ENCODE data around the gene GZF1.
A peak's percentile ranks its signal among the peaks of the same experiment; 100 is the strongest.

GZF1 gene

DNA sequence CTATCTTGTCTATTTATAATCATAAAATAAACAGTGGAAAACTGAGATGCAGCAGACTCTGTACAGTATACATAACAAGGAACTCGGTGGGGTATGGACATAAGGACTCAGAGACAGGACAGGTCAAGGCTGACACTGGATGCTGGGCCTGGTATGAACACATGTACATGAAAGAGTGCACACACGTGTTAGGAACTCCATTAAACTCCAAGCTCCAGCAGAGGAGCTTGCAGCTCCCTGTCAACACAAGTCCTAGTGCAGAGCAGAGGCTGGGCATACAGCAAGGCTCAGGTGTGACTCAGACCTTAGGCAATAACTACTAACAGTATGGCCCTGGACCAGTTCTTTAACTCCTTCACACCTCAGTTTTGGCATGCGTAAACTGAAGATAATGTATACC lies 42.2 kb downstream of the GZF1 start:
- Histone ChIP-seq H2AFZ (ENCODE audit: low read depth, low read length) (no peak overlapping the region), H2BK120ac (ENCODE audit: low read depth, low read length) (no peak overlapping the region), H2BK5ac (ENCODE audit: low read depth, low read length, poor library complexity, severe bottlenecking) (no peak overlapping the region)

GRCh38 chr20:23406880-23407279 lies 44.9 kb downstream of the GZF1 start:
- H2BK5ac ChIP-seq (ENCODE audit: low read depth, low read length, poor library complexity, severe bottlenecking): no peak overlapping the region
- H3K79me1 ChIP-seq (replicated peaks; ENCODE audit: low read length, poor library complexity, severe bottlenecking): peaks cover 15% of the 10 kb centered on the region
- no peak overlapping the region for H2BK120ac ChIP-seq (ENCODE audit: low read depth, low read length)
- H3K4me1 ChIP-seq (ENCODE audit: control insufficient read depth, insufficient read depth, low read depth, low read length): peaks cover 3% of the 10 kb centered on the region
- no peak overlapping the region for H3K23ac ChIP-seq (ENCODE audit: low read length in 2 of 2)
- H3K18ac ChIP-seq (ENCODE audit: low read depth in 1 of 2, low read length in 2 of 2): no peak overlapping the region
- H3K9me3 ChIP-seq (ENCODE audit: control insufficient read depth, low read length): no peaks in the 10 kb centered on the region
- no peak overlapping the region for H3K4me2 ChIP-seq (ENCODE audit: low read length, poor library complexity, severe bottlenecking)
- no peak overlapping the region for H2BK12ac ChIP-seq (ENCODE audit: low read length in 2 of 2)
- no peak overlapping the region for H3K27ac ChIP-seq (ENCODE audit: low read length, poor library complexity, severe bottlenecking)
- WGBS: 100% methylated on average over 1 of the region's 1 CpG
- H3K36me3 ChIP-seq (ENCODE audit: control insufficient read depth in 1 of 2, insufficient read depth in 2 of 2, low read depth in 1 of 2, low read length in 2 of 2): peaks cover 0 to 10% of the 10 kb centered on the region in 2 experiments
- H3K14ac ChIP-seq (ENCODE audit: low read length in 2 of 2): no peak overlapping the region
- no peak for DNase-seq
- H3K27me3 ChIP-seq (ENCODE audit: control insufficient read depth in 1 of 2, insufficient read depth in 1 of 2, low read length in 2 of 2): no peaks in the 10 kb centered on the region
- no peak overlapping the region for H2BK15ac ChIP-seq (ENCODE audit: low read depth, poor library complexity, severe bottlenecking)
- H3K4me3 ChIP-seq (ENCODE audit: insufficient read depth in 1 of 2, low read depth in 1 of 2, low read length in 2 of 2): no peak overlapping the region
- H3K9ac ChIP-seq (ENCODE audit: low read length): no peak overlapping the region
- H4K8ac ChIP-seq (ENCODE audit: low read length): no peak overlapping the region
- H2AFZ ChIP-seq (ENCODE audit: low read depth, low read length): no peak overlapping the region
- H3K4ac ChIP-seq (ENCODE audit: low read depth in 1 of 2, low read length in 2 of 2): no peak overlapping the region
- H4K91ac ChIP-seq (ENCODE audit: low read length): no peak overlapping the region
- no peak overlapping the region for H2AK5ac ChIP-seq (ENCODE audit: low read length, severe bottlenecking)

More for the DNA sequence above, 42.2 kb downstream of the GZF1 start:
- Histone ChIP-seq H3K27me3 (ENCODE audit: control insufficient read depth in 1 of 2, insufficient read depth in 1 of 2, low read length in 2 of 2) (no peaks in the 10 kb centered on the region), H3K18ac (ENCODE audit: low read depth in 1 of 2, low read length in 2 of 2) (peak overlapping the region in 1 of 2 experiments; percentile 18), H3K79me1 (replicated peaks; ENCODE audit: low read length, poor library complexity, severe bottlenecking) (peaks cover 27% of the 10 kb centered on the region), H3K36me3 (ENCODE audit: control insufficient read depth in 1 of 2, insufficient read depth in 2 of 2, low read depth in 1 of 2, low read length in 2 of 2) (peaks cover 5 to 26% of the 10 kb centered on the region in 2 experiments), H3K4me2 (ENCODE audit: low read length, poor library complexity, severe bottlenecking) (no peak overlapping the region), H4K8ac (ENCODE audit: low read length) (no peak overlapping the region), H3K4ac (ENCODE audit: low read depth in 1 of 2, low read length in 2 of 2) (no peak overlapping the region), H2BK15ac (ENCODE audit: low read depth, poor library complexity, severe bottlenecking) (no peak overlapping the region), H3K9me3 (ENCODE audit: control insufficient read depth, low read length) (no peaks in the 10 kb centered on the region), H3K4me1 (ENCODE audit: control insufficient read depth, insufficient read depth, low read depth, low read length) (peaks cover 1% of the 10 kb centered on the region), H3K4me3 (ENCODE audit: insufficient read depth in 1 of 2, low read depth in 1 of 2, low read length in 2 of 2) (no peak overlapping the region), H2BK12ac (ENCODE audit: low read length in 2 of 2) (no peak overlapping the region), H3K14ac (ENCODE audit: low read length in 2 of 2) (no peak overlapping the region), H4K91ac (ENCODE audit: low read length) (no peak overlapping the region), H2AK5ac (ENCODE audit: low read length, severe bottlenecking) (no peak overlapping the region), H3K9ac (ENCODE audit: low read length) (no peak overlapping the region), H3K23ac (ENCODE audit: low read length in 2 of 2) (no peak overlapping the region), H3K27ac (ENCODE audit: low read length, poor library complexity, severe bottlenecking) (no peak overlapping the region)
- DNase-seq: peak; percentile 74
- WGBS: 76% methylated on average over 2 of the region's 3 CpGs

DNA sequence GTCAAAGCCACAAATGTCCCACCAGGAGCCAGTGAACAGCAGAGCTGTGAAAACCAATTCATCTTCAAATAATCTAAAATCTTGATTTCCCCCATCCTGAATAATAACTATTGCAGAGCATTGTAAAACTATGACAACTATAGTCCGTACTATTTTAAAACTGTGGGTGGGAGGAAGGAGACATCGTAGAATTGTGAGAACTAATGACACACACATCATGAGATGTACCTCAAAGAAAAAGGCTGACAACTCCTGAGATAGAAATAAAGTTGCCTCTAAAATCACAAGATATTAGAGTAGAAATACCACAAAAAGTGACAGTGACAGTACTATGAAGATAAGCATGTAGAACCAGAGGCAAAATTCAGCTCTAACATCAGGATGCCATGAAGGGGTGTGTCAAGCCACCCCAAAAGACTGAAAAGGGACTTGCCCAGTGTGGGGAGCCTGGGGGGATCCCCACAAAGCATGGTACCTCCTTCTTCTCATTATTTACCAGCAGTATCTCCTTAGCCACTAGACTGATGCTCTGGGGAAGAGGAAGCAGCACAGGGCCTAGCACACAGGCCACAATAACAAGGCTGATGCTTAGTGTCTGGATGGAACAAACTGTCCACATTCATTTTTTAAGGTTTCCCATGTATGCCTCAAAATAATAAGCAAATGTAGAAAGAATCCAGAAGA lies 45.9 kb downstream of the GZF1 start:
- no peak overlapping the region for H2BK12ac ChIP-seq (ENCODE audit: low read length in 2 of 2)
- no peak overlapping the region for H4K8ac ChIP-seq (ENCODE audit: low read length)
- H2BK5ac ChIP-seq (ENCODE audit: low read depth, low read length, poor library complexity, severe bottlenecking): no peak overlapping the region
- H2BK120ac ChIP-seq (ENCODE audit: low read depth, low read length): no peak overlapping the region
- H3K36me3 ChIP-seq (ENCODE audit: control insufficient read depth in 1 of 2, insufficient read depth in 2 of 2, low read depth in 1 of 2, low read length in 2 of 2): peaks cover 0 to under 1% of the 10 kb centered on the region in 2 experiments
- no peak overlapping the region for H2BK15ac ChIP-seq (ENCODE audit: low read depth, poor library complexity, severe bottlenecking)
- no peak overlapping the region for H3K9ac ChIP-seq (ENCODE audit: low read length)
- H3K4me3 ChIP-seq (ENCODE audit: insufficient read depth in 1 of 2, low read depth in 1 of 2, low read length in 2 of 2): no peak overlapping the region
- peaks cover 13% of the 10 kb centered on the region for H3K79me1 ChIP-seq (replicated peaks; ENCODE audit: low read length, poor library complexity, severe bottlenecking)
- no peak overlapping the region for H2AK5ac ChIP-seq (ENCODE audit: low read length, severe bottlenecking)
- peaks cover 3% of the 10 kb centered on the region for H3K4me1 ChIP-seq (ENCODE audit: control insufficient read depth, insufficient read depth, low read depth, low read length)
- no peak overlapping the region for H3K4me2 ChIP-seq (ENCODE audit: low read length, poor library complexity, severe bottlenecking)
- no peaks in the 10 kb centered on the region for H3K27me3 ChIP-seq (ENCODE audit: control insufficient read depth in 1 of 2, insufficient read depth in 1 of 2, low read length in 2 of 2)
- no peak overlapping the region for H3K18ac ChIP-seq (ENCODE audit: low read depth in 1 of 2, low read length in 2 of 2)
- no peak overlapping the region for H3K27ac ChIP-seq (ENCODE audit: low read length, poor library complexity, severe bottlenecking)
- no peak overlapping the region for H3K4ac ChIP-seq (ENCODE audit: low read depth in 1 of 2, low read length in 2 of 2)
- H3K23ac ChIP-seq (ENCODE audit: low read length in 2 of 2): no peak overlapping the region
- H4K91ac ChIP-seq (ENCODE audit: low read length): no peak overlapping the region
- no peak overlapping the region for H2AFZ ChIP-seq (ENCODE audit: low read depth, low read length)
- no CpG with 5 or more reads among the region's 2 CpGs for WGBS
- H3K9me3 ChIP-seq (ENCODE audit: control insufficient read depth, low read length): no peaks in the 10 kb centered on the region
- H3K14ac ChIP-seq (ENCODE audit: low read length in 2 of 2): no peak overlapping the region
- DNase-seq: no peak

DNA sequence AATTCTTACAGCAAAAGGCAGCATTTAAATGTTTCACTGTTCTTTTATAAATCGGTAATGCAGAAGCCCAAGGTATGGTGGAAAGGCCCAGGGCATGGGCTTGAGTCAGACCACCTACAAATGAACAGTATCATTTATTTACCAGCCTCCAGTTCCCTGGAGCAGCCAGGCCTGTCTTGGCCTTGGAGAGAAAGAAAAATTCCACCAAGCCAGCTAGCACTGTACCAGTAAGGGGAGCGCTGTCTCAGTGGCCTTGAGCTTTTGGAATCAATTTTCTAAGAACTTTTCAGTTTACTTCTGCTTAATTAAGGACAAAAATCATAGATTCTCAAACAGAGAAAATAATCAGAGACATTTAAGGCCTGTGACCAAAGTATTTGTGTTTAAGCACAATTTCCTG lies 47.0 kb downstream of the GZF1 start:
- Histone ChIP-seq H3K9ac (ENCODE audit: low read length) (no peak overlapping the region), H3K36me3 (ENCODE audit: control insufficient read depth in 1 of 2, insufficient read depth in 2 of 2, low read depth in 1 of 2, low read length in 2 of 2) (no peaks in the 10 kb centered on the region), H2BK120ac (ENCODE audit: low read depth, low read length) (no peak overlapping the region), H3K9me3 (ENCODE audit: control insufficient read depth, low read length) (no peaks in the 10 kb centered on the region), H4K8ac (ENCODE audit: low read length) (no peak overlapping the region), H2AFZ (ENCODE audit: low read depth, low read length) (no peak overlapping the region), H3K4me3 (ENCODE audit: insufficient read depth in 1 of 2, low read depth in 1 of 2, low read length in 2 of 2) (no peak overlapping the region), H2BK12ac (ENCODE audit: low read length in 2 of 2) (no peak overlapping the region), H3K4me2 (ENCODE audit: low read length, poor library complexity, severe bottlenecking) (no peak overlapping the region), H3K79me1 (replicated peaks; ENCODE audit: low read length, poor library complexity, severe bottlenecking) (peaks cover 10% of the 10 kb centered on the region), H2BK5ac (ENCODE audit: low read depth, low read length, poor library complexity, severe bottlenecking) (no peak overlapping the region), H3K27ac (ENCODE audit: low read length, poor library complexity, severe bottlenecking) (no peak overlapping the region), H2AK5ac (ENCODE audit: low read length, severe bottlenecking) (no peak overlapping the region), H3K14ac (ENCODE audit: low read length in 2 of 2) (no peak overlapping the region), H3K4me1 (ENCODE audit: control insufficient read depth, insufficient read depth, low read depth, low read length) (peaks cover 3% of the 10 kb centered on the region), H3K18ac (ENCODE audit: low read depth in 1 of 2, low read length in 2 of 2) (no peak overlapping the region), H4K91ac (ENCODE audit: low read length) (no peak overlapping the region), H3K23ac (ENCODE audit: low read length in 2 of 2) (no peak overlapping the region), H3K27me3 (ENCODE audit: control insufficient read depth in 1 of 2, insufficient read depth in 1 of 2, low read length in 2 of 2) (no peaks in the 10 kb centered on the region), H2BK15ac (ENCODE audit: low read depth, poor library complexity, severe bottlenecking) (no peak overlapping the region), H3K4ac (ENCODE audit: low read depth in 1 of 2, low read length in 2 of 2) (no peak overlapping the region)
- no peak for DNase-seq
- 91% methylated on average over 1 of the region's 2 CpGs for WGBS

Measured in mesenchymal stem cell (in vitro differentiated cells and primary cell).